Measurements from ENCODE around the gene GATA3.

Gene GATA3

GRCh38 chr10:8051109-8051821 lies 3.2 kb upstream of the GATA3 start:
- no peak for DNase-seq

GRCh38 chr10:8051851-8052257 lies 2.6 kb upstream of the GATA3 start:
- DNase-seq = no peak

GRCh38 chr10:8052341-8052955 lies 2.0 kb upstream of the GATA3 start:
- no peak for DNase-seq

- DNase-seq = no peak
Observed at GRCh38 chr10:8052956-8053445, 1.5 kb upstream of the GATA3 start.

GRCh38 chr10:8053446-8054243 lies 843 bp upstream of the GATA3 start:
- no peak for DNase-seq

- no peak for DNase-seq
Observed at GRCh38 chr10:8054244-8054493, 319 bp upstream of the GATA3 start.

GRCh38 chr10:8055420-8056349 lies 1.2 kb downstream of the GATA3 start:
- no peak for DNase-seq

- DNase-seq = no peak
Observed at GRCh38 chr10:8056378-8056777, 1.9 kb downstream of the GATA3 start.

GRCh38 chr10:8056871-8057331 lies 2.4 kb downstream of the GATA3 start:
- DNase-seq = no peak

- no peak for DNase-seq
Observed at GRCh38 chr10:8057636-8058273, 3.3 kb downstream of the GATA3 start.

GRCh38 chr10:8058274-8059111 lies 4.0 kb downstream of the GATA3 start:
- no peak for DNase-seq

GRCh38 chr10:8059191-8059936 lies 4.9 kb downstream of the GATA3 start:
- DNase-seq = no peak

- DNase-seq = no peak
Observed at GRCh38 chr10:8060010-8060703, 5.7 kb downstream of the GATA3 start.

GRCh38 chr10:8060704-8061121 lies 6.2 kb downstream of the GATA3 start:
- DNase-seq = no peak

- no peak for DNase-seq
Observed at GRCh38 chr10:8061274-8062211, 7.1 kb downstream of the GATA3 start.

- DNase-seq = no peak
Observed at GRCh38 chr10:8063128-8063908, 8.8 kb downstream of the GATA3 start.

GRCh38 chr10:8063935-8064334 lies 9.4 kb downstream of the GATA3 start:
- no peak for DNase-seq

- no peak for DNase-seq
Observed at GRCh38 chr10:8064436-8064835, 9.9 kb downstream of the GATA3 start.
